ENCODE results near the gene BCDIN3D. TPM values are rescaled to one million over a fixed set of nuclear protein-coding genes. Genes with fewer than 3 reads are reported as not detected.

BCDIN3D gene
- total RNA-seq, 1 experiment from 2014 or later, result 3.3 TPM

GRCh38 chr12:49891476-49891875 is 48.6 kb upstream of the BCDIN3D start:
- H3K9me3 Mint-ChIP-seq, result no peaks in the 10 kb centered on the region; a peak in 1 of 5 replicates
- no peak overlapping the region for H4K91ac ChIP-seq (ENCODE audit: insufficient read length, low read depth, low read length)
- H3T11ph ChIP-seq (ENCODE audit: low read length), result no peak overlapping the region
- no peak overlapping the region; the same call in 1 of the 2 replicates for H3K14ac ChIP-seq (ENCODE audit: insufficient read depth, low read length)
- H3K4me1 Mint-ChIP-seq, result peaks cover 42 to 48% of the 10 kb centered on the region in 2 experiments
- no peaks in the 10 kb centered on the region for H3K36me3 Mint-ChIP-seq (ENCODE audit: insufficient read depth in 1 of 3, low read depth in 3 of 3)
- no peak overlapping the region for H3K4me3 Mint-ChIP-seq
- whole genome bisulfite sequencing (ENCODE audit: extremely low coverage, insufficient read length, low lambda C conversion rate), result no CpG with 5 or more reads among the region's 6 CpGs
- H2BK12ac ChIP-seq (ENCODE audit: insufficient read length, low read depth, low read length), result no peak overlapping the region
- no peak overlapping the region for H3K4me2 ChIP-seq (ENCODE audit: insufficient read depth, insufficient read length, low read length)
- H3K27me3 ChIP-seq (ENCODE audit: insufficient read depth, low read length), result no peaks in the 10 kb centered on the region
- no peaks in the 10 kb centered on the region for H4K20me1 ChIP-seq (ENCODE audit: control insufficient read depth, insufficient read depth, insufficient read length)
- no peak overlapping the region for H2BK20ac ChIP-seq (ENCODE audit: low read depth, low read length, poor library complexity, severe bottlenecking)
- H3K27me3 Mint-ChIP-seq (ENCODE audit: low read depth), result peaks cover 33% of the 10 kb centered on the region
- peak overlapping the region in 1 of 3 experiments; percentile 80; a peak in 1 of 7 replicates for H3K27ac Mint-ChIP-seq
- no peaks in the 10 kb centered on the region for H3K23me2 ChIP-seq (ENCODE audit: insufficient read length, low read depth, low read length, poor library complexity, severe bottlenecking)
- no peak overlapping the region for H3K56ac ChIP-seq (ENCODE audit: insufficient read length, low read depth, low read length)
- no peaks in the 10 kb centered on the region; the same call in 1 of the 2 replicates for H3K4me1 ChIP-seq (ENCODE audit: insufficient read depth, low read length)
- no peaks in the 10 kb centered on the region for H3K79me1 ChIP-seq (ENCODE audit: insufficient read depth, low read depth, low read length, poor library complexity, severe bottlenecking)
- no peak overlapping the region for H4K8ac ChIP-seq (replicated peaks; ENCODE audit: insufficient read length, low read depth, low read length)
- H2BK15ac ChIP-seq (ENCODE audit: low read depth, low read length), result no peak overlapping the region
- no peak overlapping the region for H2BK5ac ChIP-seq (ENCODE audit: insufficient read length, low read length)
- no peak overlapping the region for H2BK120ac ChIP-seq (ENCODE audit: low read depth, low read length, poor library complexity, severe bottlenecking)
- no peak overlapping the region for H2AFZ ChIP-seq (ENCODE audit: low read length)
- no peak for DNase-seq
- no peak overlapping the region for H3K27ac ChIP-seq (ENCODE audit: insufficient read length, low read depth, low read length)
- H3K4ac ChIP-seq (ENCODE audit: low read depth, low read length), result no peak overlapping the region
- H3K18ac ChIP-seq (ENCODE audit: insufficient read length, low read depth, low read length), result no peak overlapping the region
- no peak for TF ChIP-seq CTCF (conservative IDR thresholded peaks at IDR 0.05)
- H3K9me3 ChIP-seq (ENCODE audit: control insufficient read depth, low read depth, low read length), result no peaks in the 10 kb centered on the region
- no peaks in the 10 kb centered on the region for H3K79me2 ChIP-seq (ENCODE audit: insufficient read depth, low read length)
- H2AK5ac ChIP-seq (ENCODE audit: insufficient read length, low read length), result no peak overlapping the region
- H4K5ac ChIP-seq (ENCODE audit: insufficient read length, low read depth, low read length), result no peak overlapping the region
- H3K23ac ChIP-seq (ENCODE audit: insufficient read length, low read depth, low read length), result no peak overlapping the region
- no peak overlapping the region for H3K9ac ChIP-seq (ENCODE audit: extremely low read depth, insufficient read length, low read length)
